Epithelial cell of esophagus (primary cell): ENCODE measurements around the gene KDM5A.

Experiments
- DNase-seq: peaks from one replicate; pipeline ENCODE4 v3.0.0; 2010; ENCODE audit warnings: low read depth
- H3K4me3 ChIP-seq: 2 replicates; pipeline ENCODE4 v1.5.1; 2011; ENCODE audit warnings: mild to moderate bottlenecking, low read length, control low read depth
- TF ChIP-seq, protein P1 (sequence below): IDR thresholded peaks from 2 replicates; pipeline ENCODE4 v1.5.1; 2011; ENCODE audit warnings: low read depth, mild to moderate bottlenecking, low read length, control low read depth, inconsistent platforms; ENCODE audit not compliant: insufficient read depth; ENCODE audit errors: missing control alignments

Gene KDM5A

DNA sequence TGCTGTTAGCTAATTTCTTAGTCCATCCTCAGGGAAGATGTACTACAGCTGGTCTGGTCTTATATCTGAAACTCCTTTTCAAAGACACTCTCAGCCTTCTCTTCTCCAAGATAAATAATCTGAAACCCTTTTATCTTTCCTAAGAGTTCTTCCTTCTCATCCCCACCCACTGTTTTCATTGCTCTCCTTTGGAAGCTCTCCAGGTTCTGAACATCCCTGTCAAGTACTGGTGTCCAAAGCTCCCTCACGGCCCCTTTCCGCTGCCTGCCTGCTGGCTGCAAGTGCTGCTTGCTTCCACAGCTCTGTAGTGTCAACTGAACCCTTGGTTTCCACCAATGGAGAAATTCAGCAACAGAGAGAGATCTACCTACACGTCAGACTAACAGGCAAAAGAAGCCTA is 119.9 kb downstream of the KDM5A start:
- TF ChIP-seq, protein P1, sequence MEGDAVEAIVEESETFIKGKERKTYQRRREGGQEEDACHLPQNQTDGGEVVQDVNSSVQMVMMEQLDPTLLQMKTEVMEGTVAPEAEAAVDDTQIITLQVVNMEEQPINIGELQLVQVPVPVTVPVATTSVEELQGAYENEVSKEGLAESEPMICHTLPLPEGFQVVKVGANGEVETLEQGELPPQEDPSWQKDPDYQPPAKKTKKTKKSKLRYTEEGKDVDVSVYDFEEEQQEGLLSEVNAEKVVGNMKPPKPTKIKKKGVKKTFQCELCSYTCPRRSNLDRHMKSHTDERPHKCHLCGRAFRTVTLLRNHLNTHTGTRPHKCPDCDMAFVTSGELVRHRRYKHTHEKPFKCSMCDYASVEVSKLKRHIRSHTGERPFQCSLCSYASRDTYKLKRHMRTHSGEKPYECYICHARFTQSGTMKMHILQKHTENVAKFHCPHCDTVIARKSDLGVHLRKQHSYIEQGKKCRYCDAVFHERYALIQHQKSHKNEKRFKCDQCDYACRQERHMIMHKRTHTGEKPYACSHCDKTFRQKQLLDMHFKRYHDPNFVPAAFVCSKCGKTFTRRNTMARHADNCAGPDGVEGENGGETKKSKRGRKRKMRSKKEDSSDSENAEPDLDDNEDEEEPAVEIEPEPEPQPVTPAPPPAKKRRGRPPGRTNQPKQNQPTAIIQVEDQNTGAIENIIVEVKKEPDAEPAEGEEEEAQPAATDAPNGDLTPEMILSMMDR, result no peak
- no peak for DNase-seq

DNA sequence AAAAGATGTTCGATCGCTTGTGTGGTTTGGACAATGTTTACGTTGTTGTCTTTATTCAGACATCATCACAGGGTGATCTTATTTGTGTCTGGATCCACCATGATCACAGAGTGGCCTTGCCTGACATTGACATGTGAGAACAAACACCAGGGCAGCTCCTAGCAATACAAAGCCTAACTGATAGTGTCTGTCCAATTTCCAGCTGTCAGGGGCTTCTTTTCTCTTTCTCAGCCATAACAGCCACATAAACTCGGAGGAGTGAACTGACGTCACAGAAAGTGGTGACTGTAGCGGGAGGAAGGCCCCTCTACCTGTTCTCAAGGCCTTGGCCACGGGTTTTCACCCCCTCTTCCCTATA is 120.7 kb downstream of the KDM5A start:
- no peak for DNase-seq
- TF ChIP-seq, protein P1, result no peak
- H3K4me3 ChIP-seq, result no peak overlapping the region

More for the DNA sequence above, 119.9 kb downstream of the KDM5A start:
- H3K4me3 ChIP-seq, result no peak overlapping the region

DNA sequence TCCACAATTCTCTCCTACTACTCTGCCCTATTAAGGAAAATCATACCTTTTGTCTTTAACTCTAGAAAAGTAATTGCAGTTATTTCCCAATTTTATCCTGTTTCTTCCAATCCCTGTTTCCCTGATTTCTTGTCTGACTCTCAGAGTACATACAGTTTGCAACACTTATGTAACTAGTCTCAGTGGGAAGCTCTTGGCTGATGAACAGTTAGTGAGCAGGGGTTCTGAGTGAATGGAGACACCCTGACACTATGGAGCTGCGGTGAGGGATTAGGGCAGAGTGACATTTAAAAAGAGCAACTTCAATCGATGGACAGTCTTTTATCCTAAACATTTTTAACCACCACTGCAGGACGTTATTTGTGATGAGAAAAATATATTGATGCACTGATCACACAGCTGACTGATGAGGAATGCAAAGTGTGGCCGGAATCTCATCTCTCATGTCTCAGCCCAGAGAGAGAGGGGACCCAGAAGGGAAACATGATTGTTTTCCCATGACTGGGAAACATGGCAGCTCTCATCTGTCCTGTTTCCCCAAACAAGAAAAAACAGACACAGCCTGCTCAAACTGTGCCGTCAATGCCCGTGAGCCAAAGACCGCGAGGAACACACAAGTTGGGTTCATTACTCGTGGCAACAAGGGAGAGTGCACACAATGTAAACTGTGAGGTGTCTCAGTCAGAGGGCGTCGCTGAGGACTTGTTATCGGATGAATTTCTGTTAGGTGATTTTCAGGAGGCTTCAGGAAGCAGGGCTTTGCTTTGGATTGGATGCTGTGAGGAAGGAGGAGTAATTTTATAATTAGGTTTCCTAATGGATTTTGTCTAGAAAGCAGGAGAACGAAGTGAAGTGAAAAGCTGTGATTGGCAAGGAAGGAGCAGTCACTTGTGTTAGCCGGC is 121.3 kb downstream of the KDM5A start:
- DNase-seq, result peak; percentile 17
- TF ChIP-seq, protein P1, result no peak
- H3K4me3 ChIP-seq, result no peak overlapping the region

DNA sequence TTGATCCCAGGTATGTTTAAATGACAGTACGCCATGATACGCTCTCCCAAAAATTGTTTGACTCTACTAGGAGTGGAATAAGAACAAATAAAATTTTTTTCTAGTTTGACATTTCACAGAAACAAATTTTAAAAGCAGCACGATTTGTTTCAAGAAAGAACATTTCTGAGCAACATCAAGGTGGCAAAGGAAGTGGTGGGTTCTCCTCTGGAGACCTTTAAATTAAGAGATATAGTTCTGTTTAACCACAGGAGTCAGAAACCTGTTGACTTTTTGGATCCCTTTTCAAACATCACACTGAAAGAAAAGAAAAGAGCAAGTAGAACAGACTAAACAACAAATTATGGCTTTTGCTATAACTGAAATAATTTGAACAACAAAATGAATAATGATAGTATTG is 124.0 kb downstream of the KDM5A start:
- H3K4me3 ChIP-seq, result no peak overlapping the region
- DNase-seq, result no peak
- TF ChIP-seq, protein P1, result no peak

DNA sequence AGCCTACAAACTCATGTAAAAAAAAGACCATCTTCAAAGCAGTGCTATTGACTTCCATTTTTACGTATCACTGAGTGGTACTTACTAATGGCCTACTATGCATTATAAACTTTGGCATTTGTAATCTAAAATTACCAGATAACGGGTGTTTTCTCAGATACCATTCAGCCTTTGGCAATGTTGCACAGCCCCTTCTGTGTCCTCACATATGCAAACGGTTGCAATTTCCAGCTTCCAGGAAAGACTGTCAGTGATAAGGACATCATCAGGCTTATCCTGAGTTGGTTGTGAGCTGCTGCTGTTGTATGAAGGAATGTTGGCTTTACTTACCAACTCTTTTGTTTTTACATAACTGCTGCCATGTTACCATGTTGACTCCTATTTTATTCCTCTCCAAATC is 124.9 kb downstream of the KDM5A start:
- TF ChIP-seq, protein P1, result no peak
- DNase-seq, result no peak
- no peak overlapping the region for H3K4me3 ChIP-seq

DNA sequence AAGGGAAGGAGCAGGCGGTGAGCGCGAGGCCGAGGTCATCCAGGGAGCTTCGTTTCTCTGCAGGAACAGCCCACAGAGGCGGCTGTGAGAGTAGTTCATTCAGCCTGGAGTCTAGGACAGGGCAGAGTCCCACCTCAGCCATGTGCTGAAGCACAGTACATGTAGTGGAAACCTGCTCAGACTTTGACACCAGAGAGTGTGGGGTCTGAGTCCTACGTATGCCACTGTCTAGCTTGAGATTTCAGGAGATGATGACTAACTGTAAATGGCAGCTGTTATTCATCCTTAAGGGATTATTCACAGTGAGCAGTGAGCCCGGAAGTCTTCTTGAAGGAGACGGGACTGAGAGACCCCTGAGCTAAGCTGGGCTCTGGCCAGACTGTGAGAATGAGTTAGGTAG is 125.5 kb downstream of the KDM5A start:
- H3K4me3 ChIP-seq, result no peak overlapping the region
- peak; percentile 30 for DNase-seq
- TF ChIP-seq, protein P1, result no peak

DNA sequence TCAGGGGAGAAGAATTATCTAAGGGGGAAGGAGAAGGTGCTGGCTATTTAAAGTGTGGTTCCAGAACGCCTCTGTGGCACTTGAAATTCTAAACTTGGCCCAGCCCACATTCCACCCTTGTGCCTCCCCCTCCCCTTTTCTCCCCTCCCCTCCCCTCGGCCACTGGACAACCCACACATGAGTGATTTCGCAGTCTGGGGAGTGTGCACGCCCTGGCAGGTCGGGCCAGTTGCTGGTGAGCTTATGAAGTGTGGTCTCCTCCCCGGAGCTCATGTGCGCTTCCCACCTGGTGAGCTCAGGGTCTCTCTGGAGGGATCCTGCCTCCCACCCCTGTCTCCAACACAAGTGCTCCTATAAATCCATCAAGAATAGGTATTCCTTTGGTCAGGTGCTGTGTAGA is 126.3 kb downstream of the KDM5A start, which contains the start of gene SLC6A13:
SLC6A13 (minus strand) TSS at position 20 of the 400 bp plus-strand sequence. CDS start 2,784 bp downstream, outside the sequence.
- DNase-seq, result peak; percentile 39
- TF ChIP-seq, protein P1, result no peak
- no peak within 1 kb of the TSS for H3K4me3 ChIP-seq
